NCI-H146 (cell line): ENCODE measurements around the gene ALKBH2.
A peak's percentile ranks its signal among the peaks of the same experiment; 100 is the strongest.
"Not testable (repeated sequence)": the region's sequence is repeated elsewhere in the genome, so short reads cannot be mapped to it uniquely, and the experiment has no call there.

Experiments
- DNase-seq: peaks from one replicate; lab custom pipeline; 2025; lab: John Stamatoyannopoulos, UW

Gene ALKBH2

DNA sequence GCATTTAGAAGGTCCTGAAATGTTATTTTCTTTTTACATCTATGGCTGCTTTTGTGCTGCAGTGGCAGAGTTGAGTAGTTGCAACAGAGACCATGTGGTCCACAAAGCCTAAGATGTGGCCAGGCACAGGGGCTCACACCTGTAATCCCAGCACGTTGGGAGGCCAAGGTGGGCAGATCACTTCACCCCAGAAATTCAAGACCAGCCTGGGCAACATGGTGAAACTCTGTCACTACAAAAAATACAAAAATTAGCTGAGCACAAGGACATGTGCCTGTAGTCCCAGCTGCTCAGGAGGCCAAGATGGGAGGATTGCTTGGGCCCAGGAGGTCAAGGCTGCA is 27.4 kb downstream of the ALKBH2 start:
- no peak for DNase-seq

DNA sequence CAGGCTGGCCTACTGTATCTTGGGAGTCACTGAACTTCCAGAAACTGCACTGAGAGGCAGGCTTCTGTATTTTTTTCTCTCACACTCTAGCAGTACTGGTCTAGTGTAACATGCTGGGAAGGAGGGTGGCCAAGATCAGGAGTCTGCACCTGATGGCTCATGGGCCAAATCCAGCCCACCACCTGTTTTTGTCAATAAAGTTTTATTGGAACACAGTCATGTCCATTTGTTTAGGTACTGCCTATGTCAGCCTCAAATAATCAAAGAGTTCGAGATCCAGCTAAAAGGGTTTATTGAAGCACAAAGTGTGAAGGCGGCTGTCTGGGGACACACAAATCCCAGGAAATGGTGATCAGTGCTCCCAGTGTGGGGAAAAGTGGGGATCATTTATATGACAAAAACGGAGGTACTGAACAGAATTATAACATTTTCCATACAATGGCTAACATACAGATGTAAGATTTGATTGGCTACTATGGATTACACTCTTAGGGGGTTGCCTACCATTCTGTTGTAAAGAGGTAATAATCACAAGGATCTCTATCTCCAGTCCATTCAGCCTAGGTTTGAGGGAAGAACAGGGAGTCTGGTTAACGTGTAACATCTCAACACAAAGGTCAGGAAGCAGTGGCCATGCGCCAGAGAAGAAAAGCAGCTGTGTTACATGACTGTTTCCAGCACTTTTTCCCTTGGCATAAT is 28.0 kb downstream of the ALKBH2 start:
- no peak for DNase-seq

DNA sequence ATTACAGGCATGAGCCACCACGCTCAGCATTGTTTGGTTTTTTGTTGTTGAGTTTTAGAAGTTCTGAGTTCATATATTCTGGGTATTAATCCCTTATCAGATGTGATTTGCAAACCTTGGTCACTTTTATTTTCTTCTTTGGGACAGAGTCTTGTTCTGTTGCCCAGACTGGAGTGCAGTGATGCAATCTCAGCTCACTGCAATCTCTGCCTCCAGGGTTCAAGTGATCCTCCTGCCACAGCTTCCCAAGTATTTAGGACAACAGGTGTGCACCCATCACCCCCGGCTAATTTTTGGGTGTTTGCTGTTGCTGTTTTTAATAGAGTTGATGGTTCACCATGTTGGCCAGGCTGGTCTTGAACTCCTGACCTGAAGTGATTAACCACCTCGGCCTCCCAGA is 29.1 kb downstream of the ALKBH2 start:
- DNase-seq = no peak

DNA sequence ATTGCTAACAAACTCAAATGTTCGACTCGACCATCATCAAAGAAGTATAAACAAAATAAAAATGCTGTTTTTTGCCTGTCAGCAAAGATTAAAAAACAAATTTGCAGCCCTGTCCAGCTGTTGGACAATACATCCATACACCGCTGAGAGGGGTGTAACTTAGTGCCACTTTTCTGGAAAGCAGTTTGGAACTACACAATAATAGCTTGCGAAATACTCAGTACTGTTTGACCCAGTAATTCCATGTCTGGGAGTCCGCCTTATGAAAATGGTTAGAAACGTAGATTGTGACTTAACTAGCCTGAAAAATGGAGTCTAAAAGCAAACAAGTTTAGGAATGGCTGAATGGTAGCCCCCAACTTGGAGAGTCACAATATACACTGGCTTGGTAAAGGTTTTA is 34.5 kb downstream of the ALKBH2 start:
- DNase-seq = no peak

DNA sequence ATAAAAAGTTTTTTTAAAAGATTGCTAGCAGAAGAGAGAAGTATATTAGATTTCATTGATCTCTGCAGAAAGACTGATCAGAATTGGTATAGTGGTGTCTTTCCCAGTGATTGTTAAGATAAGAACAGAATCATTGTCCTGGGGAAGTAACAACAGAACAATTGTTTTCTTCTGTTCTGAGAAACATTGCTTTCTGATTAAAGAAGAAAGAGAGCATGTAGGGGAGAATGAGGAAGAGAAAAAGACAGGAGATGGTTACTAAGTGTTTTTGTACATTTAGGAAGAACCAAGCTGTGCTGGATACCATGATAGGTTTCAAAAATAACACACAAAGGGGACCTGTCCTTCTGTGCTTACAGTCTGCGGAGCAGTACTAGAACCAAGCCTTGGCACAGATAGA is 35.9 kb downstream of the ALKBH2 start:
- DNase-seq = no peak

DNA sequence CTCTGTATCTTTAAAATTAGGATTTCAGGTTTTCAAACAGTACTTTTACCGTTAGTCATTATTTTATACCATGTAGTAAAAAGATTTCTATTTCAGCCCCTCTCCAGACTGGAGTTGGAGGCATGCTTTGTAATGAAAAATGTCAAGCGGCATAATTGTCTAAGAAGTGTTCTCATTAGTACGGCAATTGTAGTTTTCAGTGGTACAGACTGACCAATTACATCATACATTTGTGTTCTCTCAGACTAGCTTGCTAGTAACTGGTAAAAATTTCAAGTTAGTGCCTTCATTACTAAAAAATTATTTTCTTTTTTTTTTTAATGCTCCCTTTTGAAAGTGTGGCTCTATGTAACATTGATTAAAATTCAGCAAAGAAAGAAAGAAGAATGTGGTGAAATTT is 36.4 kb downstream of the ALKBH2 start:
- DNase-seq = no peak

DNA sequence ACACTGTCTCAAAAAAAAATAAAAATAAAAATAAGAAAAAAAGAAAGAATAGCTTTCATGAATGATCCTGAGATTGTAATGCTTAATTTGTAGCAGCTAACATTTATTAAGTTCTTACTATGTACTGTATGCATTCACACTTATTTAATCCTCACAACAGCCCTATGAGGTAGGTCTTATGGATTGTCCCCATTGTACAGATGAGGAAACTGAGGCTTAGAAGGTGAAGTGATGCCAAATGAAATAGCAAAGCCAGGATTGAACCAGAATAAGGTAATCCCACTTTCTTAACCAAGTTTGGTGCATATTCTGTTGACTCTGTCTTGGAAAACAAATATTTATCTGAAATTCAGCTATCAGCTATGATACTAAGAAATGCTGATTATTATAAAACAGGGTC is 38.8 kb downstream of the ALKBH2 start:
- no peak for DNase-seq

DNA sequence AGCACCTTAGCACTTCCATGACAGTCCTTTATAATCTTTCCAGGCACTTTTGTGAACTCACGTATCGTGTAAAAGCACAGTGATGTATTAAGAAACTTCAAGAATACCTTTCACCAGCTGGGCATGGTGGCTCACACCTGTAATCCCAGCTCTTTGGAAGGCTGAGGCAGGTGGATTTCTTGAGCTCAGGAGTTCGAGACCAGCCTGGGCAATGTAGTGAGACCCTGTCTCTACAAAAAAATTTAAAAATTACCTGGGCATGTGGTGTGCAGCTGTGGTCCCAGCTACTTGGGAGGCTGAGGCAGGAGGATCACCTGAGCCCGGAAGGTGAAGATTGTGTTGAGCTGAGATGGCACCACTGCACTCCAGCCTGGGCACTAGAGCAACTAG is 39.2 kb downstream of the ALKBH2 start:
- DNase-seq = not testable (repeated sequence)

DNA sequence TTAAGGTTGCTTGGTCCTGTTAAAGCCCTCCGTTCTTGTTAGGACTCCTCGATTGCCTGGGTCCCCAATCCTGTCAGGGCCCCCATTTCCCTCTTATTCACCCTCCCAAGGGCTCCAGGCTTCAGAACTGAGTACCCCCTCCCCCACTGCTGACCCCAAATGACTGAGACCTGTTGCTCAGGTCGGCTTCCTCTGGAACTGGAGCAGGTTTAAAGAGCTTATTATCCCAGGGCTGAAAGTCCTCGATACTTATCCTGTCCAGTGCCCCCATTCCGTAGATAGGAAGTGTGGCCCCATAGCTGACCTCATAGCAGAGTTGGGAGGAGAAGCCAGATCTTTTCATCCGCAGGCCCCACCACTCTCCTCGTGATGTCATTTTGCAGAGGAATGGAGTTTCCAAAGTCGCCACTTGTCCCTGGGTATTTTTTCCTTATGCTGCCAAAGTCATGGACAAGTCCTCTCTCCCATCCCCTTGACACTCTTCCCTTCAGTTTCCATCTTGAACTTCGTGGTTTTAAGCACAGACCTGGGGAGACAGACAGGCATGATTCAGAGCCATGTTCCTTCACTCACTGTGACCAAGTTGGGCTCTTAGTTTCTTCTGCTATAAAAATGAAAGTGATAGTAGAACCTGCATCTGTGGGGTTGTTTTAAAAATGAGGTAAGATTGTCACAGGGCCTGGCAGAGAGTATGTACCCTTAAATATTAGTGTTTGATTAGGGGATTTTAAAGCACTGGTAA is 39.7 kb downstream of the ALKBH2 start:
- no peak for DNase-seq

DNA sequence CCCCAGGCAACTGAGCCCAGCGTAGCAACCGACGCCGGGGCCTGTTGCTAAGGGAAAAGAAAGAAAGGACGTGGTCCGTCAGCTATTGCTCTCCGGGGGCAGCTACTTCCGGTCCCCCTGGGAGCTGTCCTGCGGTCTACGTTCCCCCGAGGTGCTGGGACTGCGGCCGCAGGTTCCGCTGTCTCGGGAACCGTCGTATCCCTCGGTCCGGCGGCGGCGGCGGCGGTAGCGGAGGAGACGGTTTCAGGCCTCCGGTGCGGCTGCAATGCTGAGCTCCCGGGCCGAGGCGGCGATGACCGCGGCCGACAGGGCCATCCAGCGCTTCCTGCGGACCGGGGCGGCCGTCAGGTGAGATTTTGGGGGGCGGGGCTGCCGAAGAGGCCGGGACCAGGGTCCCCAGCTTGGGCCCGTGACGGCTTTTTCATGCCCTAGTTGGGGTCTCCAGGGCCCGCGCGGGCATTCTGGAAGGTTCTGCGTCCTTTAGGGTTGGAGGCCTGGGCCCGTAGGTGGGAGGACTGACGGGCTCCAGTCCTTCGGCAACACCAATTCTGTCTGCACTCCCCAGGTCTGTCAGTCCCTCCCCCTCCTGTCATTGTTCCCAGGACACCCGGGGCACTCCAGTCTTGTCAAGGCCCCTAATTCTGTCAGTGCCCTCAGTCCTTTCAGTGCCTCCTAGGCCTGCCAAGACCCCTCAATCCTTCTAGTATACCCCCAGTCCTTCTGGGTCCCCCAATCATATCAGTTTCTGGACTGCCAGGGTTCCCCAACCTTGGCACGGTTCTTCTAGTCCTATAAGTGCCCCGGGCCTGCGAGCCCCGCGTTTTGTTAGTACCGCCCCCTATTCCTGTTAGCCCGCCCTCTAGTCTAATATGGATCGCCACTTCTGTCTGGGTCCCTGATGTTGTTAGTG is 40.6 kb downstream of the ALKBH2 start, which contains the start of gene USP30:
Gene USP30 (plus strand): TSS at position 163 of the 910 bp plus-strand sequence. CDS start 103 bp downstream, at position 266.
- DNase-seq = peak; percentile 84

DNA sequence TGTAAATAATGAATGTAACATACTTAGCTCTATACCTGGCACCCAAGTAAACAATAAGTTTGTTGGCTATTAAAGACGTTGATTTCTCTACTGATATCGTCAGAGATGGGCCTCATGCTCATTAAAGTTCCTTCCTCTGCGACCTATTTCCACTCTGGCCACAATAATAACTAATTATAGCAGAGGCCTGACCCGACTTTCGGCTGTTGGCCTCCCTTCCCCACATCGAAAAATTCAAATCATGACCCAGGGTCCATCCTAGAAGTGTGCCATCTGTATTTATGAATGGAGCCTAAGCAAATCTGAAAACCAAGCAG is 41.2 kb downstream of the ALKBH2 start:
- DNase-seq = no peak

DNA sequence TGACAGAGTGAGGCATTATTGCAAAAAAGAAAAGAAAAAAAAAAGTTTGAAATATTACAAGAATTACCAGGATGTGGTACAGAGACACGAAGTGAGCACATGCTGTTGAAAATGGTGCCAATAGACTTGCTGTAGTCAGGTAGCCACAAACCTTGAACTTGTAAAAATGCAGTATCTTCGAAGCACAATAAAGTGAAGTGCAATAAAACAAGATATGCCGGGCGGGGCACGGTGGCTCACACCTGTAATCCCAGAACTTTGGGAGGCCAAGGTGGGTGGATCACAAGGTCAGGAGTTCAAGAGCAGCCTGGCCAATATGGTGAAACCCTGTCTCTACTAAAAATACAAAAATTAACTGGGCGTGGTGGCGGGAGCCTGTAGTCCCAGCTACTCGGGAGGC is 43.5 kb downstream of the ALKBH2 start:
- not testable (repeated sequence) for DNase-seq

DNA sequence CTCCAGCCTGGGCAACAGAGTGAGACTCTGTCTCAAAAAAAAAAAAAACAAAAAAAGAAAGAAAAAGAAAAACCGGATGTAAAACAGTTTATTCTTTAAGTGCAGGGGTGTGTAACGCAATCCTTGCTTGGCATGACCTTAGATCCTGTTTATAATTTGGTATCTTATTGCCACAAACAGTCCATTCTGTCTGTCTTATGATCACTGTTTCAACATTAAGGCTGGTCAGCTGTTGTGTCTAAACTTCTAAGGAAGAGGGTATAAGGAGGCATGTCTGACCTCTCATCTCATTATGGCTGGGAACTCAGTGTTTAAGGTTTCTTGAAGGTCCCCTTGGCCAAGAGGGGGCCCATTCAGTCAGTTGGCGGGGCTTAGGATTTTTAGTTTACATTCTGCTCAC is 44.6 kb downstream of the ALKBH2 start:
- DNase-seq = not testable (repeated sequence)

DNA sequence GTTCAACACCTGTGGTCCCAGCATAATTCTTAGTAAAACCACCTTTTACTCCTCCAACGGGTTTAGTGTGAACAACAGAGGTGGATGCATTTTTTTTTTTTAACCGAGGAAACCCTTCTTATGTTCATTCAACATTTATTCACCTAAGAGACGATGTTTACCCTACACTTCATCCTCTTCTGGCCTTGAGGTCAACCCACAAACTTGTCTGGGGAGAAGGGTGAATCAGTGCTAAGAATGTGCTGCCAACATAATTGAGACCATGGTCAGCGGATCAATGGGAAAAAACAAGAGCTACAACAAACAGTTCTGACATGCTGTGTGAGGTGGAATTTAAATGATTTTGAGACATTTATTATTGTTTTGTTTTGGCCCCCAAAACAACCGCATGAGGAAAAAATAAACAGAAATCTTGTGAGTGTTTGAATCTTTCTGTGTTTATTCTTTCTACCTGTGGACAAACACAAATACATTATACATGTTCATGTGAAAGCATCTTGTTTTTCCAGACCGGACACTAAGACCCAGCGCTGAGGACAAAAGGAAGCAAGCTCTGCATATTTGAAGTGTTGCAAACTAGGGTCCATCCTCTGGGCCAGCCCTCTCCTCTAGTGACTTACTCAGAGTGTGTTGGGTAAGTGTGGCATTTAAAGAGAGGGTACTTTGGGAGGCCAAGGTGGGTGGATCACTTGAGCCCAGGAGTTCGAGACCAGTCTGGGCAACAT is 46.0 kb downstream of the ALKBH2 start:
- no peak for DNase-seq

DNA sequence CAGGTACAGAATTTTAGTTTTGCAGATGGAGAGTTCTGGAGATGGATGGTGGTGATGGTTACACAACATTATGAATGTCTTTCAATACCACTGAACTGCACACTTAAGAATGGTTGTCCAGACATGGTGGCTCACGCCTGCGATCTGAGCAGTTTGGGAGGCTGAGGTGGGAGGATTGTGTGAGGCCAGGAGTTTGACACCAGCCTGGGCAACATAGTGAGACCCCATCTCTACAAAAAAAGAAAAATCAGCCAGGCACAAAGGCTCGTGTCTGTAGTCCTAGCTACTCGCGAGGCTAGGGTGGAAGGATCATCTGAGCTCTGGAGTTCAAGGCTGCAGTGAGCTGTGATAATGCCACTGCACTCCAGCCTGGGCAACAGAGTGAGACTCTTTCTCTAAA is 49.0 kb downstream of the ALKBH2 start:
- DNase-seq = no peak
